ENCODE data around the gene YIF1A.

Gene YIF1A

GRCh38 chr11:66297610-66298009 lies 8.7 kb upstream of the YIF1A start:
- no peak overlapping the region for H3K27ac ChIP-seq
- no peak for DNase-seq (ENCODE audit: low spot score)
- CTCF ChIA-PET = interaction anchor here (0.8 to 1.2 kb wide), 3 partner anchors 14 to 275 kb away, joined by 4 to 5 read pairs (median 5); no protein-coding TSS in a partner anchor
- no peak for TF ChIP-seq CTCF (conservative IDR thresholded peaks at IDR 0.05; ENCODE audit: low read depth)
- POLR2A ChIA-PET (ENCODE audit: low non-redundant PET) = interaction anchor here (0.7 kb wide), 1 partner anchor 15 kb away, joined by 4 read pairs; no protein-coding TSS in a partner anchor

GRCh38 chr11:66294626-66295620 lies 6.0 kb upstream of the YIF1A start:
- no peak overlapping the region for H3K27ac ChIP-seq
- no peak for TF ChIP-seq CTCF (conservative IDR thresholded peaks at IDR 0.05; ENCODE audit: low read depth)
- CTCF ChIA-PET = interaction anchor here (0.6 to 2.6 kb wide), 3 partner anchors 12 to 422 kb away, joined by 4 to 6 read pairs (median 5); no protein-coding TSS in a partner anchor
- DNase-seq (ENCODE audit: low spot score) = no peak
- POLR2A ChIA-PET (ENCODE audit: low non-redundant PET) = no interaction called here

- no peak overlapping the region for H3K27ac ChIP-seq
- ChIA-PET POLR2A (ENCODE audit: low non-redundant PET) (no interaction called here), CTCF (interaction anchor here (0.6 to 2.6 kb wide), 3 partner anchors 11 to 423 kb away, joined by 4 to 6 read pairs (median 5); no protein-coding TSS in a partner anchor)
- DNase-seq (ENCODE audit: low spot score) = no peak
- no peak for TF ChIP-seq CTCF (conservative IDR thresholded peaks at IDR 0.05; ENCODE audit: low read depth)
Measured at GRCh38 chr11:66293777-66294625, 5.1 kb upstream of the YIF1A start.

GRCh38 chr11:66293352-66293751 lies 4.4 kb upstream of the YIF1A start:
- DNase-seq (ENCODE audit: low spot score) = no peak
- ChIA-PET CTCF (interaction anchor here (2.6 kb wide), 1 partner anchor 11 kb away, joined by 6 read pairs; no protein-coding TSS in a partner anchor), POLR2A (ENCODE audit: low non-redundant PET) (no interaction called here)
- no peak overlapping the region for H3K27ac ChIP-seq
- no peak for TF ChIP-seq CTCF (conservative IDR thresholded peaks at IDR 0.05; ENCODE audit: low read depth)

- H3K27ac ChIP-seq = no peak overlapping the region
- ChIA-PET CTCF (no interaction called here), POLR2A (ENCODE audit: low non-redundant PET) (no interaction called here)
- no peak for TF ChIP-seq CTCF (conservative IDR thresholded peaks at IDR 0.05; ENCODE audit: low read depth)
- DNase-seq (ENCODE audit: low spot score) = no peak
Measured at GRCh38 chr11:66292543-66293332, 3.8 kb upstream of the YIF1A start.

Data from RWPE1 (cell line).